Stomach (tissue), 4 donors: ENCODE results near the gene CUTC.

Source experiments
- CTCF ChIP-seq, 7 experiments: fragments of 450-650 bp in 4 of 7; fragments of 200-600 bp in 3 of 7; sonication (generic) in 3 of 7; IDR thresholded peaks; one replicate each; pipeline ENCODE4 v1.5.1; 2016 to 2019; ENCODE audit warnings: antibody characterized with exemption in 7 of 7, control low read depth in 2 of 7, mild to moderate bottlenecking in 1 of 7
- POLR2A ChIP-seq, 4 donors: fragments of 450-650 bp; IDR thresholded peaks; one replicate each; pipeline ENCODE4 v1.6.1; 2016; ENCODE audit warnings: antibody characterized with exemption in 4 of 4, control low read depth in 2 of 4, mild to moderate bottlenecking in 1 of 4, moderate library complexity in 1 of 4

DNA sequence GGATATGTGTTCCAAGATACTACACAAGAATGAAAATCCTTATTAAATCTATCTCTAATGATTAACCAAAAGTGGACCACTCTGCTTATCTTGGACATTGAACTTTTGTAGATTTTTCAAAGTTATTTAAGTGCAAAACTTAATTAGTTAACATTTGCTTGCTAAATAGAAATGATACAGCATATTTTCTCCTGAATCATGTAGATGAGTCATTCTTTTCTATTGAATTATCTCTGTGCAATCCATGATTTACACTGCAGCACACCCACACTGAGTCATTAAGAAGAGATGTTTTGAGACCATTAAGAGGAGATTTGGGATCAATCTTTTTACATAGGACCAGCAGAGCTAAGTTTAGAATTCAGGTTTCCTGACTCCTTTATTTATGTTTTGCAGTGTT lies 43.8 kb downstream of the CUTC start:
- TF ChIP-seq POLR2A (IDR thresholded peaks at IDR 0.05) (no peak), CTCF (IDR thresholded peaks at IDR 0.05) (no peak)
